MCF 10A (cell line): ENCODE results near the gene KRTAP12-3. TPM values are rescaled to one million over a fixed set of nuclear protein-coding genes. Genes with fewer than 3 reads are reported as not detected.
"Not testable (repeated sequence)": the region's sequence is repeated elsewhere in the genome, so short reads cannot be mapped to it uniquely, and the experiment has no call there.

Experiments used
- BruUV-seq: library from RNA; stranded (reverse); fragments of 400-500 nt; replicated peaks from 2 replicates; lab custom pipeline; 2021; lab: Mats Ljungman, UMichigan
- CTCF ChIA-PET: fragments of 300-600 bp; sonication (Branson Sonifier 250); formaldehyde crosslinking; extraction: SDS; loops from one replicate; lab custom pipeline; 2021; ENCODE audit warnings: antibody characterized with exemption, inconsistent platforms; lab: Yijun Ruan, JAX
- POLR2A ChIA-PET: fragments of 300-600, 350-650 bp; sonication (Branson Sonifier 250); formaldehyde crosslinking; extraction: SDS; loops from one replicate; lab custom pipeline; 2020; ENCODE audit warnings: antibody characterized with exemption, inconsistent platforms; lab: Yijun Ruan, JAX
- DNase-seq: peaks from one replicate; pipeline ENCODE4 v3.0.0-alpha.2; 2018; ENCODE audit not compliant: unreplicated experiment
- H3K27ac Mint-ChIP-seq: one replicate; pipeline ENCODE4 v1.8.0; 2022; ENCODE audit warnings: mild to moderate bottlenecking, low read depth, mixed read lengths; ENCODE audit not compliant: unreplicated experiment
- H3K27me3 Mint-ChIP-seq: one replicate; pipeline ENCODE4 v1.8.0; 2022; ENCODE audit warnings: mixed read lengths; ENCODE audit not compliant: insufficient read depth, unreplicated experiment
- H3K36me3 Mint-ChIP-seq: one replicate; pipeline ENCODE4 v1.8.0; 2022; ENCODE audit warnings: mild to moderate bottlenecking, moderate library complexity, mixed read lengths; ENCODE audit not compliant: insufficient read depth, unreplicated experiment
- H3K4me1 Mint-ChIP-seq: one replicate; pipeline ENCODE4 v1.8.0; 2022; ENCODE audit warnings: mixed read lengths; ENCODE audit not compliant: insufficient read depth, unreplicated experiment
- H3K4me3 Mint-ChIP-seq: one replicate; pipeline ENCODE4 v1.8.0; 2022; ENCODE audit warnings: mild to moderate bottlenecking, moderate library complexity, mixed read lengths; ENCODE audit not compliant: unreplicated experiment
- H3K9me3 Mint-ChIP-seq: one replicate; pipeline ENCODE4 v1.8.0; 2022; ENCODE audit warnings: mixed read lengths; ENCODE audit not compliant: unreplicated experiment
- intact Hi-C: fragments of 100-400 bp; cut with micrococcal nuclease; formaldehyde crosslinking; loops from 2 replicates; pipeline ENCODE4 v1.14.1; 2022
- total RNA-seq: library from RNA; stranded (reverse); gene quantifications from 2 replicates; pipeline ENCODE4 v1.2.3, GENCODE V29; 2022
- TF ChIP-seq, protein P1 (sequence below): fragments of 200-600 bp; IDR thresholded peaks from one replicate; pipeline ENCODE4 v1.8.0; 2022; ENCODE audit warnings: antibody characterized with exemption, mild to moderate bottlenecking; ENCODE audit not compliant: unreplicated experiment

The KRTAP12-3 gene
- total RNA-seq, 1 experiment from 2014 or later = not detected

DNA sequence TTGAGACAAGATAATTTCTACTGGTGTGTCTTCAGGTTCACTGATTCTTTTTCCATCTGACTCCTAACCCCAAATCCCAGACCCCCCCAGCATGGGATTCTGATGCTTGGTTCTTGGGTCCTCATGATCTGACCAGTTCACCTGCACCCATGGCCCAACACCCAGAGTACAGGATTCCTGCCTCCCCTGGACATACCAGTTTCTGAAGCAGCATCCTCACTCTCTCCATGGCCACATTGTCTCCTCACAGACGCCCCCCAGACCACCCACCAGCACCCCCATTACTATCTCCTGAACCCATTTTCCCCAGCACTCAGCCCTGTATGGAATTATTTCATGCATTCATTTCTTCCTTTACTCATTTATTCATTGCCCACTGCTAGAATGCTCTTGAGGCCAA lies 864 bp upstream of the KRTAP12-3 start:
- Mint-ChIP-seq H3K9me3 (no peaks in the 10 kb centered on the region), H3K27ac (no peak overlapping the region), H3K4me1 (no peaks in the 10 kb centered on the region), H3K36me3 (no peaks in the 10 kb centered on the region), H3K27me3 (peaks cover 70% of the 10 kb centered on the region), H3K4me3 (no peak overlapping the region)
- ChIA-PET CTCF (no interaction called here), POLR2A (no interaction called here)
- DNase-seq = no peak
- BruUV-seq = no TSS peak
- intact Hi-C loops = no loop called here
- TF ChIP-seq, protein P1, sequence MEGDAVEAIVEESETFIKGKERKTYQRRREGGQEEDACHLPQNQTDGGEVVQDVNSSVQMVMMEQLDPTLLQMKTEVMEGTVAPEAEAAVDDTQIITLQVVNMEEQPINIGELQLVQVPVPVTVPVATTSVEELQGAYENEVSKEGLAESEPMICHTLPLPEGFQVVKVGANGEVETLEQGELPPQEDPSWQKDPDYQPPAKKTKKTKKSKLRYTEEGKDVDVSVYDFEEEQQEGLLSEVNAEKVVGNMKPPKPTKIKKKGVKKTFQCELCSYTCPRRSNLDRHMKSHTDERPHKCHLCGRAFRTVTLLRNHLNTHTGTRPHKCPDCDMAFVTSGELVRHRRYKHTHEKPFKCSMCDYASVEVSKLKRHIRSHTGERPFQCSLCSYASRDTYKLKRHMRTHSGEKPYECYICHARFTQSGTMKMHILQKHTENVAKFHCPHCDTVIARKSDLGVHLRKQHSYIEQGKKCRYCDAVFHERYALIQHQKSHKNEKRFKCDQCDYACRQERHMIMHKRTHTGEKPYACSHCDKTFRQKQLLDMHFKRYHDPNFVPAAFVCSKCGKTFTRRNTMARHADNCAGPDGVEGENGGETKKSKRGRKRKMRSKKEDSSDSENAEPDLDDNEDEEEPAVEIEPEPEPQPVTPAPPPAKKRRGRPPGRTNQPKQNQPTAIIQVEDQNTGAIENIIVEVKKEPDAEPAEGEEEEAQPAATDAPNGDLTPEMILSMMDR = no peak

DNA sequence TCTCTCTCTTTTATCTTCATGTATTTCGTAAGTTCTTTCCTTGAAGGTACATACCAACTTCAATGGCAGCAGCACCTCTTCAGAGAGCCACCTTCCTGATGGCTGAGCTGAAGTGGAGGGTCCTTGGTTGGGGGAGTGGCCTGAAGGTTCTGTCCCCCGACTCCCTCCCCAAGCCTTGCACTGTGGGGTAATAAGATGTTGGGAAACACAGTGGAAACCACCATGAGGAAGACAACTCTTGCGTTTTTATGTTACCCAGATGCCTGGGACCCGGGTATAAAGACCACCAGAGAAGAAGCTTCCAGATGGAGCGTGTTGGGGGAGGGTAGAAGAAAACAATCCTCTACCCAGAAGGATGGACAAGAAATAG lies 794 bp downstream of the KRTAP12-3 start:
- Mint-ChIP-seq H3K4me3 (no peak overlapping the region), H3K9me3 (no peaks in the 10 kb centered on the region)
- intact Hi-C loops = no loop called here

DNA sequence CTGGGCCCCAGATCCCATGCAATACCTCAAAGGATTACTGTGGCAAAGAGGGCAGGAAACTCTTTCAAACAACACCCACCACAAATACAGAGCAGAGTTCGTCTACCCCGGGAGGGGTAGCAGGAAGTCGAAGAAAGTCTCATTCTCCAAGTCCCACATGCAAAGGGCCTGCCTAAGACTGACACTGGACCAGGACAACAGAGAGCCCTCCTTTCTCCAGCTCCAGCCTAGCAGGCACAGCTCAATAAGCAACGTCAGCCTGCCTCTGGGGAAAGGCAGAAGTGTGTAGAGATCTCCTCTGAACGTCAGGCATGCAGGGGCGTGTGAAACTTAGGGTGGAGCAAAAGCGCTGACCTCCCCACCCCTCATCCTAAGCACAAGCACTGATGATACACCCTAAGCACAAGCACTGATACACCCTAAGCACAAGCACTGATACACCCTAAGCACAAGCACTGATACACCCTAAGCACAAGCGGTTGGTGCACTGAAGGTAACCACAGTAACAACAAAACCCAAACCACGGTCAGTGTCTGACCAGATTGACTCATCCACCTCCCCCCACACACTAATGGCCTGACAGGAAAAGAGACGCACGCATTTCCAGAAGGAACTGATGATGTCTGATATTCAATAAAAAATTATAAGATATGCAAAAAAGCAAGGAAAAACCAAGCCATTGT lies 1.3 kb downstream of the KRTAP12-3 start:
- BruUV-seq = no TSS peak
- Mint-ChIP-seq H3K4me1 (no peaks in the 10 kb centered on the region), H3K9me3 (no peaks in the 10 kb centered on the region), H3K4me3 (no peak overlapping the region), H3K27me3 (peaks cover 73% of the 10 kb centered on the region), H3K27ac (no peak overlapping the region), H3K36me3 (no peaks in the 10 kb centered on the region)
- DNase-seq = no peak
- TF ChIP-seq, protein P1 = no peak
- POLR2A ChIA-PET = no interaction called here
- intact Hi-C loops = no loop called here
- CTCF ChIA-PET = interaction anchor here (0.7 kb wide), 1 partner anchor 149 kb away, joined by 3 read pairs; no protein-coding TSS in a partner anchor

More for the DNA sequence above, 794 bp downstream of the KRTAP12-3 start:
- BruUV-seq = no TSS peak
- Mint-ChIP-seq H3K36me3 (no peaks in the 10 kb centered on the region), H3K27me3 (peaks cover 78% of the 10 kb centered on the region), H3K4me1 (no peaks in the 10 kb centered on the region), H3K27ac (no peak overlapping the region)
- DNase-seq = no peak
- ChIA-PET CTCF (interaction anchor here (0.7 kb wide), 2 partner anchors 84 to 148 kb away, joined by 3 read pairs; no protein-coding TSS in a partner anchor), POLR2A (no interaction called here)
- TF ChIP-seq, protein P1 = no peak

DNA sequence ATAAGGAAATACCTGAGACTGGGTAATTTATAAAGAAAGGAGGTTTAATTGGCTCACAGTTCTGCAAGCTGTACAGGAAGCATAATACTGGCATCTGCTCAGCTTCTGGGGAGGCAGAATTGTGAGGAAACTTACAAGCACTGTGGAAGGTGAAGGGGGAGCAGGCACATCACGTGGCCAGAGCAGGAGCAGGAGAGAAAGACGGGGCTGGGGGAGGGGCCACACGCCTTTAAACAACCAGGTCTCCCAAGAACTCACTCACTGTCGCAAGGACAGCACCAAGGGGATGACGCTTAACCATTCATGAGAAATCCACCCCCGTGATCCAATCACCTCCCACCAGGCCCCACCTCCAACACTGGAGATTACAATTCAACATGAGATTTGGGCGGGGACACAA lies 3.8 kb downstream of the KRTAP12-3 start:
- DNase-seq, intact Hi-C loops, POLR2A ChIA-PET, H3K27ac Mint-ChIP-seq, BruUV-seq, H3K9me3 Mint-ChIP-seq, H3K4me1 Mint-ChIP-seq, H3K4me3 Mint-ChIP-seq, H3K36me3 Mint-ChIP-seq, CTCF ChIA-PET: not testable (repeated sequence)
- H3K27me3 Mint-ChIP-seq = peaks cover 60% of the 10 kb centered on the region
